Measurements from ENCODE around the gene C22orf31.

The C22orf31 gene

DNA sequence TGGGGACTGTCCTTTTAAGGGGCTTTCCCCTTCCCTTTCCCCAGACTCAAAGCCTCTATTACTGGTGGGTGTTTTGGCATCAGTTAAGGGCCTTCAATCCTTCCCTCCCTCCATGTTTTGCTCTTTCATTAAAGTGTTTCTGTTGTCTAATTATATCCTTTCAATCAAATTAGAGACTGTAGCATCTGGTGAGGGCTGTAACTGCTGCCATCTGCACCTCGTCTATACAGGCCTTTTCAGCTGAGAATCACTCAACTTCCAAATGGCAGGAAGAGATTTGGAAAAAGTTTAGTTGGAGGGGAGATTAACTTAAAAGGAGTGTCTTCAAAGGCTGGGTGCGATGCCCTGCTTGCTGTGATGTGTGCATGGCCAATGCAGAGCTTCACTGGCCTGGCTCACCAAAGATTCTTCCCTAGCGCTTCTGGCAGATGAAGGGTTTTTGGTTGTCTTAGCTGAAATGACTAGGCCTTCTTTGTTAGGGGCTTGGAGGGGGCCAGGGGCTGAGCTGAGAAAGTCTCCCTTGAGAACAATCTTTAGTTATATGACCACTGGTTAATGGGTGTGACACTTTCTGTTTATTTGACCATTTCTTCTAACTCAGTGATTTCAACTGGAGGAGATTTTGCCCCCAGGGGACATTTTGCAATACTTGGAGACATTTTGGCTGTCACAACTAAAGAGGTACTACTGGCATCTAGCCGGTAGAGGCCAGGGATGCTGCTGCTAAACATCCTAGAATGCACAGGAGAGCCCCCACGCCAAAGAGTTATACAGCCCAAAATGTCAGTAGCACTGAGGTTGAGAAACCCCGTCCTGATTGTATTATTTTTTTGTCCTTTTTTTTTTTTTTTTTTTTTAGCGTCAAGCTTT, 18.7 kb upstream of the C22orf31 start:
- no peak for DNase-seq

- no peak for DNase-seq
Measured at GRCh38 chr22:29079218-29079901, 17.7 kb upstream of the C22orf31 start.

- no peak for DNase-seq
Measured at GRCh38 chr22:29078869-29079207, 17.2 kb upstream of the C22orf31 start.

GRCh38 chr22:29078036-29078868, 16.6 kb upstream of the C22orf31 start:
- DNase-seq, result no peak

- DNase-seq, result no peak
Measured at GRCh38 chr22:29074276-29074772, 12.7 kb upstream of the C22orf31 start.

DNA sequence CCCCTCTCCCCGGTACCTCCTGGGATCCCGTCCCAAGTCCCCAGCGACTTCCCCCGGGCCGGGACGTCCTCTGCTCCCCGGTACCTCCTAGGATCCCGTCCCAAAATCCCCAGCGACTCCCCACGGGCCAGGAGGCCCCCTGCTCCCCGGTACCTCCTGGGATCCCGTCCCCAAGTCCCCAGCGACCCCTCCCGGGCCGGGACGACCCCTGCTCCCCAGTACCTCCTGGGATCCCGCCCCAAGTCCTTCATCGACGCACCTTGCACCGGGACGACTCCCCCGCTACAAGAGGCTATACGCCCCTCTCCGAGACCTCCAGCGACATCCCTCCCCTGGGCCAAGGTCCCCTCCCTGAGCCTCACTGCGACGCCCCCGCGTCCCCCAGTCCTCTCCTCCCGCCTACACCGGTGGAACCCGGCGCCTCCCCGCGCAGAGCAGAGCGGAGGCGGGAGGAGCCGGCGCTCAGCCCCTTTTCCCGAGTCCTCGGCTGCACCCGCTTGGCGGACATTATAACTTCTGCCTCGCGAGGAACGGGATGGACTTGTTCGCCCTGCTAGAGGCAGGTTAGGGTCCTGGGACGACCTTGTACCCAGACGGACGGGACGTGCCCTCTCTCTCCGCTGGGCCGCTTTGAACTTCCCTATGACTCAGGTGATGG, 12.1 kb upstream of the C22orf31 start:
- no peak for DNase-seq

- DNase-seq, result no peak
Measured at GRCh38 chr22:29072979-29073617, 11.5 kb upstream of the C22orf31 start, which contains the start of gene KREMEN1. KREMEN1 (plus strand) TSS chr22:29073035; CDS start chr22:29073131, 96 bp downstream.

DNA sequence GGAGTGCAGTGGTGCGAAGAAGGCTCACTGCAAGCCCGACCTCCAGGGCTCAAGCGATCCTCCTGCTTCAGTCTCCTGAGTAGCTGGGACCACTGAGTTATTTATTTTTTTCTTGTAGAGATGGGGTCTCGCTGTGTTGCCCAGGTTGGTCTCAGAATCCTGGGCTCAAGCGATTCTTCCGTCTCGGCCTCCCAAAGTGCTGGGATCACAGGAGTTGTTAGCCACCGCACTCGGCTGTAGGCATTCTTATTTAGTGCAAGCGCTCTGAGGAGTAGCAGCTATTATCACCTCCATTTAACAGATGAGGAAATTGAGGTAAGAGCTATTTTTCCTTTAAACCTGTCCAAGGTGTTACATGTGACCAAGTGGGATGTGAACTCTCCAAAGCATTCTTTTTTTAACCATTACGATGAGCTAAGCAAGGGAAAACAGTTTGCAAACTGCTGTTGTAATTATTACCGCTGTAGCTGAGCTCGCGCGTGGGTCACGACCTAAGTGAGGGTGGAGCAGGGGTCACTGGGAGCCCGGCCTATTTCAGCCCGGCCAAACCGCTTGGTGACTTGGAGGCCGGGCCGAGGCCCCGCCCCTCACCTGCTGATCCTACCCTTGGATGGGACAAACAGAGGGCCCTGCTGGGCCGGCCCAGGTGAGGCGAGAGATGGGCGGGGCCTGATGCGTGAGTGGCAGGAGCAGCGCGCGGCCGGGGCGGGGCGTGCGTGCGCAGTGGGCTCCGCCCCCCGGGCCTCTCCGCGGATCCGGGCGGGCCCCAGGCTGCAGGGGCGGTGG, 10.8 kb upstream of the C22orf31 start:
- DNase-seq, result peak; percentile 36

- DNase-seq, result no peak
Measured at GRCh38 chr22:29071261-29072045, 9.8 kb upstream of the C22orf31 start.

- no peak for DNase-seq
Measured at GRCh38 chr22:29070490-29070889, 8.9 kb upstream of the C22orf31 start.

- DNase-seq, result no peak
Measured at GRCh38 chr22:29069463-29069862, 7.8 kb upstream of the C22orf31 start.

DNA sequence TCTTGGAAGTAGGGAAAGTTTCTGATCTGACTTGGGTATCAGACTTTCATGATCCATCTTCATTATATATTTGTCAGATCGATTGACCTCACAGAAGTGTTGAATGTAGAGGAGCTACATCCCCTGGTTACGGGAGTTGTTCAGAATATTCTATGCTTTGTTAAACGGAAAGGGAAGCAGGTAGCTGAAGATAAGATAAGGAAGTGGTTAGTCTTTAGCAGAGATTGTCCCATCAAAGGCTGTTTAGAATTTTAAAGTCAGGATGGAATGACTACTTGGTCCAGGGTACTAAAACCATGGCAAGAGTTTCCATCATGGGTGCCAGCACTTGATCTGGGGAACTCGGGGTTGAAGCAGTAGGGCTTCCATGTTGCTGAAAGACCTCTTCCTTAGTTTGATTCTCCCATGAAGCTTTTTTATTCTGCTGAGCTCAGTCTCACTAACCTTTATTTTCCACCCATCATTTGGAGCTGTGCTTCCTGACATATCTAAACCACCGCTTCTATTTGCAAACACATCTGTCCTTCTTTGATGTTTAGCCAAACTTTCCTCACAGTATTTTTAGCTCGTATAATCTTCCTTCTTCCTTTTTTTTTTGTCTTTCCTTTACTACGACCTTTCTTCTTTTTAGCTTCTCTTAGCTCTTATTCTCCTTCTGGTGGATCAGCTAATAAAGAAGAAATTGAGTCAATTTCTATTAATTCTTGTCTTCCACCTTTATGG, 4.0 kb upstream of the C22orf31 start:
- DNase-seq, result no peak

DNA sequence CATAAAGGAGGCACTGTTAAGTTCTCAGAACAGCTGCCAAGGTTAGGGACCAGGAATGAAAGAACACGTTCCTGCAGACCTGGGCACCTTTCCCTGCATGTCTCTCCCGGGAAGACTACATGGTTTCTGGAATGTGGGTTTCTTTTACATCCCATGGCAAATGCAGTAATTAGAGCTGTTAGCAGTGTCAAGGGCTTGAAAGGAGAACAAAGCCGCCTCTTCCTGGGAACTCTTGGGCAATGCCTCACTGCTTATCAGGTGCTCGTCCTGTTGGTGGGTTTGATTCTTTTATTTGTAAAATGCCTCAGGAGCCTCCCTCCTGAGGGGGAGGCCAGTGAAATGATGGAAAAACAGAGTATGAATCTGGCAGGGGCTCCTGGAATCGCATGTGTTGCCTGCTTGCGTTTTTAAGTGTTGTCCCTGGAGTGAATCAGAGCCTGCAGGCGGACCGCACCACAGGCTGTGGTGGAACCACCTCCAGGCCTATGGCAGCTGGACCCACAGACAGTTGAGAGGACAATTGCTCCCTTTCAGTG, 723 bp upstream of the C22orf31 start:
- DNase-seq, result no peak

DNA sequence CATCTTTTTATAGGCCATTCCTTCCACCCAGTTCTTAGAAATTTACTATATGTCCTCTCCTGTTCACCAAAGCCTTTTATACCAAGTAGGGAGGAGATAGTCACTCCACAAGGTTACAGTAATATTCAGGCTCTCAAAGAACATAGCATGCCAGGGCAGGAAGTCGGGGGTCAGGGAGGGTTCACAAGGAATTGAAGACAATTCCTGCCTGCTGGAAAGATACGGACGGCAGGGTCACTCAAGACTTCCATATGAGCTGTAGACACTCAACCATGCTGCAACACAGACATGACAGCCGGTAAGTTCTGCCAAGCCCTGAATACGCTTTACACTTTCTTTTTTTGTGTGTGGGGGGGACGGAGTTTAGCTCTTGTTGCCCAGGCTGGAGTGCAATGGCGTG, 700 bp downstream of the C22orf31 start:
- no peak for DNase-seq

DNA sequence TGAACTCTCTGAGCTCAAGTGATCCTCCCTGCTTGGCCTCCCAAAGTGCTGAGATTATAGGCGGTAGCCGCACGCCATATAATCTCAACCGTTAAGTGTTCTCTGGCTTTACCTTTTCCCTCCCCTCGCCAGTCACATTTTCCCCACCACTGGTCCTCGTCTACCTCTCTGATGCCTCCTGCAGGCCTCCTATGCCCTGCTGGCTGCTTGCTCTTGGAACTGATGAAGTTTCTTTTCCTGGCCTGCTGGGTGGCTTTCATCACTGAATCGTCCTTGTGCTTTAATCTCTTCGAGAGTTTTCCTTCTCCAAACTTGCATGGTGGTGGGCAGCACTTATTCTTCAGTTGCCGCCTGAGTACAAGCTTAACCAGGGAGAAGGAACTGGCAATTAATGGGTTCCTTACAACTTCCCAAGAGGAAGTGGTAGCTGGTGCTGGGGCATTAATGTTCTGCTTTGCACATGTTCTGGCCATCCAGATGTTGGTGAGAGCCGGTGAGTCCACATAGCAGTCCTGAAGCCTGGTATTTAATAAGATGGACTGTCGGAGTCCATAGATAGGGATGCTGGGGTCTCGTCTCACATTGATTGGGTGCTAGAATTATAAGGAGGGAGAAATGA, 1.3 kb downstream of the C22orf31 start:
- DNase-seq, result no peak

GRCh38 chr22:29056472-29056871, 5.2 kb downstream of the C22orf31 start:
- DNase-seq, result no peak

- DNase-seq, result no peak
Measured at GRCh38 chr22:29055192-29055830, 6.3 kb downstream of the C22orf31 start.

- DNase-seq, result no peak
Measured at GRCh38 chr22:29054251-29054767, 7.3 kb downstream of the C22orf31 start.

All from cortex of kidney (tissue), 1 donor.